Lower lobe of right lung (tissue), 2 donors: Measurements from ENCODE around the gene TDRD12. TPM values are rescaled to one million over a fixed set of nuclear protein-coding genes. Genes with fewer than 3 reads are reported as not detected.
"Not testable (repeated sequence)": the region's sequence is repeated elsewhere in the genome, so short reads cannot be mapped to it uniquely, and the experiment has no call there.

Source experiments
- ATAC-seq, 2 donors: fragments of 200-7000 bp; cut with Tn5 transposase; one replicate each; pipeline ENCODE4 v1.9.1; 2020 to 2022; ENCODE audit warnings: mild to moderate bottlenecking in 2 of 2, moderate library complexity in 2 of 2
- DNase-seq: peaks from one replicate; pipeline ENCODE4 v3.0.0-alpha.2; 2020
- H3K27ac ChIP-seq: fragments of 200-600 bp; one replicate; pipeline ENCODE4 v1.8.0; 2022
- H3K27me3 ChIP-seq: fragments of 200-600 bp; one replicate; pipeline ENCODE4 v1.8.0; 2022; ENCODE audit warnings: low read depth
- H3K36me3 ChIP-seq: fragments of 200-600 bp; one replicate; pipeline ENCODE4 v1.8.0; 2022; ENCODE audit warnings: mild to moderate bottlenecking
- H3K4me1 ChIP-seq: fragments of 200-600 bp; one replicate; pipeline ENCODE4 v1.8.0; 2022
- H3K4me3 ChIP-seq: fragments of 200-600 bp; one replicate; pipeline ENCODE4 v1.8.0; 2022; ENCODE audit warnings: mild to moderate bottlenecking
- H3K9me3 ChIP-seq: fragments of 200-600 bp; one replicate; pipeline ENCODE4 v1.8.0; 2022
- intact Hi-C: fragments of 100-400 bp; cut with DNase I; formaldehyde crosslinking; loops from one replicate; pipeline ENCODE4 v1.11.0; 2022
- total RNA-seq: library from RNA; stranded (reverse); fragmentation: NEBNext Ultra II Directional; extraction: Animal tissue kit (Norgen Biotek cat#: 25700); gene quantifications from one replicate; pipeline ENCODE4 v1.2.1, GENCODE V29; 2021
- TF ChIP-seq, protein P1 (sequence below): fragments of 200-600 bp; IDR thresholded peaks from one replicate; pipeline ENCODE4 v1.8.0; 2022; ENCODE audit warnings: antibody characterized with exemption, mild to moderate bottlenecking
- donor health status: DM: no; HTN: yes; CAD: no; lungs with severe emphysema.

Gene TDRD12
- total RNA-seq, 1 donor from 2014 or later = not detected

DNA sequence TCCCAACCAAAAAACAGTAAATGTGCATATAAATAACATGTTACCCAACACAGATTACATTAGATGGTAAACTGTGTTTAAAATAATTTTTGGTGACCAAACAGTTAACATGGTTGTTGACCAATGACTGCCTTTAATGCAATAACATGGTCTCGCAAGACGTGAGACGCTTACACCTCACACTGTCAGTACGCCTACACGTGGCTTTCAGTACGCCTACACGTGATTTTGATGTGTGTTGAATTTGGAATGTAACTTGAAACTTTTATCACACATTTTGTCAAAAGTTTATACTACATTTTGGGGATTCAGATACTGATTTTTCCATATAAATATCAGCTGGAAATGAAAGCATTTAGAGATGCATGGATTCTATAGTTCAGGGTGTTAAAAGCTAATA is 118.0 kb downstream of the TDRD12 start:
- no peak for ATAC-seq
- H3K4me3 ChIP-seq = no peak overlapping the region
- H3K27ac ChIP-seq = no peak overlapping the region
- intact Hi-C loops = no loop called here
- peaks cover 10% of the 10 kb centered on the region for H3K9me3 ChIP-seq
- no peaks in the 10 kb centered on the region for H3K36me3 ChIP-seq
- H3K4me1 ChIP-seq = no peaks in the 10 kb centered on the region
- no peak for DNase-seq
- H3K27me3 ChIP-seq = no peaks in the 10 kb centered on the region
- TF ChIP-seq, protein P1, sequence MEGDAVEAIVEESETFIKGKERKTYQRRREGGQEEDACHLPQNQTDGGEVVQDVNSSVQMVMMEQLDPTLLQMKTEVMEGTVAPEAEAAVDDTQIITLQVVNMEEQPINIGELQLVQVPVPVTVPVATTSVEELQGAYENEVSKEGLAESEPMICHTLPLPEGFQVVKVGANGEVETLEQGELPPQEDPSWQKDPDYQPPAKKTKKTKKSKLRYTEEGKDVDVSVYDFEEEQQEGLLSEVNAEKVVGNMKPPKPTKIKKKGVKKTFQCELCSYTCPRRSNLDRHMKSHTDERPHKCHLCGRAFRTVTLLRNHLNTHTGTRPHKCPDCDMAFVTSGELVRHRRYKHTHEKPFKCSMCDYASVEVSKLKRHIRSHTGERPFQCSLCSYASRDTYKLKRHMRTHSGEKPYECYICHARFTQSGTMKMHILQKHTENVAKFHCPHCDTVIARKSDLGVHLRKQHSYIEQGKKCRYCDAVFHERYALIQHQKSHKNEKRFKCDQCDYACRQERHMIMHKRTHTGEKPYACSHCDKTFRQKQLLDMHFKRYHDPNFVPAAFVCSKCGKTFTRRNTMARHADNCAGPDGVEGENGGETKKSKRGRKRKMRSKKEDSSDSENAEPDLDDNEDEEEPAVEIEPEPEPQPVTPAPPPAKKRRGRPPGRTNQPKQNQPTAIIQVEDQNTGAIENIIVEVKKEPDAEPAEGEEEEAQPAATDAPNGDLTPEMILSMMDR = no peak

DNA sequence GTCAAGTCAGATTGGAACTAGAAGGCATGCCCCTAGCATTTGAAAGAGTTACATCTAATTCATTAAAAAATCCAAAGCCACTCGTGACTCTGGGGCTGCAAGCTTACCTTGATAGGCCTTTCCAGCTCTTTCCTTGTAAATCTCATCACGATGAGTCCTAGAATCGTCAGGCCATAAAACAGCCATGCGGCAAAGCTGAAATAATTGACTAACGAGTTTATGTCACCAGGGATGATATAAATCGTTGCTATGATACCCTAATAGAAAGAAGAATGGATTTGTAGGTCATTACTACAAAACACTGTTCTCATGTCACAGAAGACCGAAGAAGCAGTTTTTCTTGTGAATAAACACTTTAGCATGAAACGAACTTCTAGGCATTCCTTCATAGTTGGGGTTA is 122.5 kb downstream of the TDRD12 start:
- ATAC-seq (no peak), DNase-seq (no peak)
- intact Hi-C loops = no loop called here
- no peaks in the 10 kb centered on the region for H3K4me1 ChIP-seq
- no peaks in the 10 kb centered on the region for H3K36me3 ChIP-seq
- H3K9me3 ChIP-seq = peaks cover 10% of the 10 kb centered on the region
- no peaks in the 10 kb centered on the region for H3K27me3 ChIP-seq
- H3K27ac ChIP-seq = no peak overlapping the region
- no peak overlapping the region for H3K4me3 ChIP-seq
- TF ChIP-seq, protein P1 = no peak

DNA sequence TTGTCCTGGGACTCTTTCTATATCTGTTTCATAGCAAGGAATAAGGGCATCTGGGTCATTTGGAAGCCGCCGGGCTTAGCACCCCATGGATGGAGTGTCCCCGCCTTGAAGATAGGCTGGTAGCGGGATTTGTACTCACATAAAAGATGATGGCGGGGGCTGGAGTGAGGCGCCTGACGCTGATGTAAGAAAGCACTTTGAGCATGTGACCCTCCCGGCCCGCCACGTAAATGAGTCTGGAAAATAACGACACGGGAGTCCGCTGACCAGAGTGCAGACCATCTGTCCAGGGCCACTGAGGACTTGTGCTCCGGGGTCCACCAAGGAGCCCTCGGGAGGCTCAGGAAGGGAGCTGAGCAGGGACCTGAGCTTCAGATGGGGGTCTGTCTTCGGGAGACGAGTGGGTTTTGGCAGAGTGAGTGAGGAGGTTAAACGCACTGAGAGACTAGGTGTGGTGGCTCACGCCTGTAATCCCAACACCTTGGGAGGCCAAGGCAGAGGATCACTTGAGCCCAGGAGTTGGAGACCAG is 124.2 kb downstream of the TDRD12 start:
- Histone ChIP-seq H3K4me1 (no peaks in the 10 kb centered on the region), H3K4me3 (no peak overlapping the region), H3K36me3 (no peaks in the 10 kb centered on the region), H3K27ac (no peak overlapping the region), H3K9me3 (peaks cover 10% of the 10 kb centered on the region), H3K27me3 (no peaks in the 10 kb centered on the region)
- ATAC-seq (no peak), DNase-seq (no peak)
- intact Hi-C loops = no loop called here
- TF ChIP-seq, protein P1 = no peak

DNA sequence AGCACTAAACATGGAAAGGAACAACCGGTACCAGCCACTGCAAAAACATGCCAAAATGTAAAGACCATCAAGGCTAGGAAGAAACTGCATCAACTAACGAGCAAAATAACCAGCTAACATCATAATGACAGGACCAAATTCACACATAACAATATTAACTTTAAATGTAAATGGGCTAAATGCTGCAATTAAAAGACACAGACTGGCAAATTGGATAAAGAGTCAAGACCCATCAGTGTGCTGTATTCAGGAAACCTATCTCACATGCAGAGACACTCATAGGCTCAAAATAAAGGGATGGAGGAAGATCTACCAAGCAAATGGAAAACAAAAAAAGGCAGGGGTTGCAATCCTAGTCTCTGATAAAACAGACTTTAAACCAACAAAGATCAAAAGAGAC is 128.5 kb downstream of the TDRD12 start:
- H3K27ac ChIP-seq, H3K4me3 ChIP-seq, intact Hi-C loops, DNase-seq, H3K27me3 ChIP-seq, ATAC-seq, H3K4me1 ChIP-seq, H3K36me3 ChIP-seq, H3K9me3 ChIP-seq: not testable (repeated sequence)

DNA sequence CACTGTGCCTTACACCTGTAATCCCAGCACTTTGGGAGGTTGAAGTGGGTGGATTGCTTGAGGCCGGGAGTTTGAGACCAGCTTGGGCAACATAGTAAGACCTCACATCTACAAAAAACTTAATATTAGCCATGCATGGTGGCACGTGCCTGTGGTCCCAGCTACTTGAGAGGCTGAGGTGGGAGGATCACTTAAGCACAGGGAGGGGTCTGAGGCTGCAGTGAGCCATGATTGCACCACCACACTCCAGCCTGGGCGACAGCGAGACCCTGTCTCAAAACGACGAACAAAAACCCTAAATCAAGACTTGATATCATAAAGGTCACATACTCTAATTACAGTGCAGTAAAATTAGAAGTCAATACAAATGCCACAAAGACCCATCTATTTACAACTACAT is 132.6 kb downstream of the TDRD12 start:
- no peak overlapping the region for H3K27ac ChIP-seq
- H3K9me3 ChIP-seq = no peaks in the 10 kb centered on the region
- H3K4me3 ChIP-seq = no peak overlapping the region
- no peaks in the 10 kb centered on the region for H3K27me3 ChIP-seq
- intact Hi-C loops = no loop called here
- ATAC-seq (no peak), DNase-seq (no peak)
- no peaks in the 10 kb centered on the region for H3K4me1 ChIP-seq
- H3K36me3 ChIP-seq = no peaks in the 10 kb centered on the region
- TF ChIP-seq, protein P1 = no peak

DNA sequence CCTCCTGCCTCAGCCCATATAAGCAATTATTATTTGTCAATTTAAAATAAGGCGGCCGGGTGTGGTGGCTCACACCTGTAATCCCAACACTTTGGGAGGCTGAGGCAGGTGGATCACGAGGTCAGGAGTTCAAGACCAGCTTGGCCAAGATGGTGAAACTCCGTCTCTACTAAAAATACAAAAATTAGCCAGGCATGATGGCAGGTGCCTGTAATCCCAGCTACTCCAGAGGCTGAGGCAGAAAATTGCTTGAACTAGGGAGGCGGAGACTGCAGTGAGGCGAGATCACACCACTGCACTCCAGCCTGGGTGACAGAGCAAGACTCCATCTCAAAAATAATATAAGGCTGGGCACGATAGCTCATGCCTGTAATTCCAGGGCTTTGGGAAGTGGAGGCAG is 137.3 kb downstream of the TDRD12 start:
- H3K36me3 ChIP-seq, DNase-seq, H3K9me3 ChIP-seq, H3K4me3 ChIP-seq, H3K27ac ChIP-seq, intact Hi-C loops, H3K4me1 ChIP-seq, ATAC-seq, H3K27me3 ChIP-seq: not testable (repeated sequence)

DNA sequence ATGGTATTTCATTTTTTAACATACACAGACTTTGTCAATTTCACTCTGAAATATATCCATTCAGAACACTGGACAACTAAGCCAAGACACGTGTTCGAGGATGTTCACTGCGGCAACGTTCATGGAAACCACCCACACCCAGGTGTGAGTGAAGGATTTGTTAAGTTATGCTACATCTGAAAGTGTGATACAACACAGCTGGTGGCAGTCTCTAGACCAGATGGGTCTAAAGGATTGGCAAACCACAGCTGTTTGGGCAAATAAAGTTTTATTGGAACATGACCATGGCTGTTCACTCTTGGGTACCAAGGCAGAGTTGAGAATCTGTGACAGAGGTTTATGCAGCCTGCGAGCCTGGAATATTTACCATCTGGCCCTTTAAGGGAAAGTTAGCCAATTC is 138.0 kb downstream of the TDRD12 start:
- intact Hi-C loops = no loop called here
- H3K36me3 ChIP-seq = no peaks in the 10 kb centered on the region
- TF ChIP-seq, protein P1 = no peak
- ATAC-seq (no peak), DNase-seq (no peak)
- no peaks in the 10 kb centered on the region for H3K9me3 ChIP-seq
- H3K27me3 ChIP-seq = no peaks in the 10 kb centered on the region
- H3K27ac ChIP-seq = no peak overlapping the region
- H3K4me1 ChIP-seq = no peaks in the 10 kb centered on the region
- no peak overlapping the region for H3K4me3 ChIP-seq
